Heart left ventricle (tissue), 16 donors: Measurements from ENCODE around the gene UBL7. TPM values are rescaled to one million over a fixed set of nuclear protein-coding genes. Genes with fewer than 3 reads are reported as not detected.
A peak's percentile ranks its signal among the peaks of the same experiment; 100 is the strongest.

Experiments
- ATAC-seq, 4 donors: fragments of 200-7000 bp; cut with Tn5 transposase; one replicate each; pipeline ENCODE4 v1.9.1; 2020 to 2022; ENCODE audit warnings: moderate library complexity in 4 of 4, mild to moderate bottlenecking in 3 of 4, moderate number of reproducible peaks in 1 of 4
- DNase-seq, 5 donors: peaks; one replicate each; pipeline ENCODE4 v3.0.0-alpha.2; 2020
- H3K27ac ChIP-seq, 12 donors: fragments of 200-600 bp; sonication (generic) in 4 of 12; one replicate each; pipeline versions ENCODE4 v1.5.0 to v1.8.0; 2016 to 2022; ENCODE audit warnings: mild to moderate bottlenecking in 2 of 12
- H3K27me3 ChIP-seq, 9 donors: fragments of 200-600 bp; sonication (generic) in 2 of 9; one replicate each; pipeline versions ENCODE4 v1.5.1 to v1.8.0; 2016 to 2022; ENCODE audit warnings: mild to moderate bottlenecking in 3 of 9
- H3K36me3 ChIP-seq, 9 donors: fragments of 200-600 bp; sonication (generic) in 2 of 9; one replicate each; pipeline versions ENCODE4 v1.5.0 to v1.8.0; 2018 to 2022; ENCODE audit warnings: mild to moderate bottlenecking in 2 of 9
- H3K4me1 ChIP-seq, 12 donors: fragments of 200-600 bp; sonication (generic) in 4 of 12; one replicate each; pipeline versions ENCODE4 v1.5.0 to v1.8.0; 2016 to 2022; ENCODE audit warnings: mild to moderate bottlenecking in 3 of 12
- H3K4me3 ChIP-seq, 12 donors: fragments of 200-600 bp; sonication (generic) in 4 of 12; one replicate each; pipeline versions ENCODE4 v1.5.0 to v1.8.0; 2017 to 2022; ENCODE audit warnings: mild to moderate bottlenecking in 9 of 12, moderate library complexity in 4 of 12
- H3K9me3 ChIP-seq, 12 donors: fragments of 200-600 bp; sonication (generic) in 4 of 12; one replicate each; pipeline versions ENCODE4 v1.5.0 to v1.8.0; 2016 to 2022; ENCODE audit warnings: mild to moderate bottlenecking in 1 of 12
- CTCF ChIP-seq, 12 donors: fragments of 200-600 bp; sonication (generic) in 4 of 12; IDR thresholded peaks; one replicate each; pipeline versions ENCODE4 v1.5.0 to v1.8.0; 2018 to 2022; ENCODE audit warnings: antibody characterized with exemption in 12 of 12, mild to moderate bottlenecking in 5 of 12
- POLR2A ChIP-seq, 2 donors: fragments of 450-650 bp; IDR thresholded peaks; one replicate each; pipeline ENCODE4 v1.6.1; 2017; ENCODE audit warnings: antibody characterized with exemption in 2 of 2, mild to moderate bottlenecking in 2 of 2, moderate library complexity in 2 of 2
- WGBS, 4 donors: extraction: QIAGEN DNeasy Blood & Tissue Kit in 2 of 4; methylation state at CpG; one replicate each; pipeline versions ENCODE4 v1.1.5 to v1.1.7; 2013 to 2018; 5-methylcytosine and 5-hydroxymethylcytosine counted together
- intact Hi-C, 10 donors: fragments of 100-400 bp; cut with DNase I; formaldehyde crosslinking; loops; one replicate each; pipeline versions ENCODE4 v1.11.1 to v1.14.2; 2022
- polyA plus RNA-seq, 2 donors: library from polyadenylated mRNA; stranded (reverse); fragments of 200-250 nt; gene quantifications; one replicate each; pipeline ENCODE4 v1.2.3, GENCODE V29; 2013
- total RNA-seq, 9 donors: library from RNA; depleted of rRNA in 2 of 9; stranded (reverse); fragments of >200 nt in 2 of 9; fragmentation: NEBNext Ultra II Directional in 3 of 9; extraction: Animal tissue kit (Norgen Biotek cat#: 25700) in 3 of 9; gene quantifications; one replicate each; pipeline versions ENCODE4 v1.1.0 to v1.2.4, GENCODE V29; 2016 to 2023
- donor health status: ischemic (EF 13 %, LVEDD 7.1; RV severe dilation, severe dysfunction).
- donor health status: healthy with polysubstance abuse.
- donor health status: DM: no; HTN: yes; CAD: no.
- donor health status: DM: no; HTN: no; CAD: no.
- donor health status: ischemic (EF 25% LVEDD 6.9; RV normal size, moderate dysfunction).
- donor health status: ischemic (EF 25% LVEDD 5.7; RV mildly dilated, moderate dysfunction).
- donor health status: healthy.
- donor health status: DM: yes; HTN: yes; CAD: no.
- donor health status: ischemic (EF 35%, LVEDD 5.7; RV mildly dilated, moderate dysfunction).
- donor health status: nonischemic (EF 11% LVEDD 7.7; RV severe dilation, severe dysfunction).
- donor health status: DM: yes; HTN: yes; CAD: no.
- donor health status: PGD.
- donor health status: ischemic (EF 29% LVEDD 5.4; RV normal size, mild dysfunction).
- donor health status: nonischemic (EF 23%, LVEDD 6.1; RV moderate dilation, normal function).

Gene UBL7
- total and polyA plus RNA-seq, 11 donors: 40.6 to 102 (median 49.5) TPM

GRCh38 chr15:74432968-74433591 is 27.9 kb downstream of the UBL7 start:
- no peak for ATAC-seq
- Histone ChIP-seq H3K9me3 (no peaks in the 10 kb centered on the region), H3K27me3 (peaks cover 0 to 13% (median 4%) of the 10 kb centered on the region in 9 donors), H3K36me3 (no peaks in the 10 kb centered on the region), H3K4me1 (peaks cover 0 to 45% (median 15%) of the 10 kb centered on the region in 12 donors), H3K4me3 (peak overlapping the region; percentile 50 to 94 (median 82)), H3K27ac (peak overlapping the region in 8 of 12 donors; percentile 43 to 77 (median 70))
- no peak for DNase-seq
- TF ChIP-seq CTCF (IDR thresholded peaks at IDR 0.05) (no peak), POLR2A (IDR thresholded peaks at IDR 0.05) (no peak)
- intact Hi-C loops: no loop called here
- WGBS, 4 donors: 0 to 2% (median 1%) methylated on average over 1 to 64 of the region's 64 CpGs

DNA sequence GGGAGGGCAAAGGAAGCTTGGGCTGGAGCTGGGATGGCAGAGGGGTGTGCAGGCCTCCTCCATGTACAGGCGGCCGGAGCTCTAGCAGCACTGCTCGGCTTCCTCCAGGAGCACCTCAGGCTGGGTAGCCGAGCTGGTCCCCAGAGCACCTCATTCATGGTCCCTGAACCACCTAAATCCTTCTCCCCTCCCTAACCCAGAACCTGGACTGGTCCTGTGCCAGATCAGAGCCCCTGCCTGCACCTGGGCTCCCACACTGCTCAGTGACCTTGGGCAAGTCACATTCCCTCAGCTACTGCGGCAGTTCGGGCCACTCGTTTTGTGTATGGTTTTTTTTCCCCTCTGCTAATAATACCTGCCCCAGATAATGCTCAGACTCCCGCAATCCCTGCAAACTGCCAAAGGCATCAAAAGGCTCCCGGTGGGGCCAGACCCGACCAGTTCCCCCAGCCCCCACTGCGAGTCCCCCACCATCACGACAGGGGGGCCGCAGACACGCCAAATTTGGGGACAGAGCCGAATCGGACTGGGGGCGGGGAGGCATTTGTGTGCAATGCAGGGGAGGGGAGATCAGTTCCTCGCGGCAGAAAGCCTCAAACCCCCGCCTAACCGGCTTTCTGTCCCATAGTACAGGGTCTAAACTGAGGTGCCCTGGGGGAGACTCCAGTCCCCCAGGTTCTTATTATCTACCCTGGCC is 28.5 kb downstream of the UBL7 start:
- peaks cover 0 to 13% (median 4%) of the 10 kb centered on the region in 9 donors for H3K27me3 ChIP-seq
- no peak overlapping the region for H3K27ac ChIP-seq
- intact Hi-C loops: no loop called here
- 27 to 32% (median 31%) methylated on average over 21 of the region's 21 CpGs for WGBS, 4 donors
- peaks cover 0 to 45% (median 15%) of the 10 kb centered on the region in 12 donors for H3K4me1 ChIP-seq
- DNase-seq (no peak), ATAC-seq (no peak)
- no peaks in the 10 kb centered on the region for H3K36me3 ChIP-seq
- TF ChIP-seq CTCF (IDR thresholded peaks at IDR 0.05) (no peak), POLR2A (IDR thresholded peaks at IDR 0.05) (no peak)
- peak overlapping the region; percentile 50 to 94 (median 82) for H3K4me3 ChIP-seq
- H3K9me3 ChIP-seq: no peaks in the 10 kb centered on the region

DNA sequence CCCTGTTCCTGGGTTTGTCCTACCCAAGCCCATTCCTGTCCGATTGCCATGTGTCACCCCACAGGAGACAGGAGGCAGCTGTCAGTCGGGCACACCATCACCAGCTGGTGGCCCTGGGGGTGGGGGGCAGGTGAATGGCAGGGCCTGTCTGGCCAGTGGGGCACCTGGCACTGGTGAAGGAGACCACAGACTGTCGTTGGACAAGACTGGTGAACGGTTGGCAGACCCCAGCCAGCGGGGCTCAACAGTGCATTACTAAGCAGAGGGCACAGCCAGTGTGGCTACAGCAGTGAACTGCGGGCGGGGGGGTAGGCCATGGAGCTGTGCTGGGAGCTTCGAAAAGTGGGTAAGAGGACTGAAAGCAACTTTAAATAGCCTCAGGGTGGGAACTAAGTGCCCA is 29.3 kb downstream of the UBL7 start:
- DNase-seq: no peak

More for the DNA sequence above, 29.3 kb downstream of the UBL7 start:
- 82 to 89% (median 86%) methylated on average over 8 of the region's 8 CpGs for WGBS, 4 donors
- H3K9me3 ChIP-seq: no peaks in the 10 kb centered on the region
- no peak for ATAC-seq
- no peak for TF ChIP-seq POLR2A (IDR thresholded peaks at IDR 0.05)
- no peak for TF ChIP-seq CTCF (IDR thresholded peaks at IDR 0.05)
- no peak overlapping the region for H3K4me3 ChIP-seq
- peaks cover 0 to 13% (median 4%) of the 10 kb centered on the region in 9 donors for H3K27me3 ChIP-seq
- intact Hi-C loops: no loop called here
- no peak overlapping the region for H3K27ac ChIP-seq
- peaks cover 0 to 45% (median 15%) of the 10 kb centered on the region in 12 donors for H3K4me1 ChIP-seq
- H3K36me3 ChIP-seq: no peaks in the 10 kb centered on the region
